Stimulated activated CD4-positive, alpha-beta T cell treated with anti-CD3 and anti-CD28 coated beads, TNF-alpha, amount 100 ng/mL, for 48 hours (primary cell): ENCODE results near the gene LIN7A.

ENCODE experiments used
- DNase-seq, 3 donors: peaks; one replicate each; pipeline ENCODE4 v3.0.0-alpha.2; 2020; ENCODE audit warnings: low read depth in 3 of 3

LIN7A gene

DNA sequence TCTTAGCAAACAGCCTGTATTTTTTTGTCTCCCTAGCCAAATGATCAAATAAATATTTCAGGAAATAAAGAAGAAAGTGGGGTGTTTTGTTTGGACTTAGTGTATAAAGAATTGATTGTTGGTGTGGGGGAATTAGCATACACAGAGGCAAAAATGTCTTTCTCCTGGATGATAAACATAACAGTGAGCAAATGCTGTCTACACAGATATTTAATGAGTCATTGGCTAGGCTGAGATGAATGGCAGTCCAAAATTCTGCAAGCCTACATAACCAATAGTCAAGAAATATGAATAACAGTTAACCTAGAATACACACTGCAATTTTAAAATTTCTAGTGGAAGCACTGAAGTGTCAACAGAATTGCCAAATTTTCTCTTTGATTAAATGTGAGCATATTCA lies 185.3 kb downstream of the LIN7A start:
- no peak for DNase-seq

DNA sequence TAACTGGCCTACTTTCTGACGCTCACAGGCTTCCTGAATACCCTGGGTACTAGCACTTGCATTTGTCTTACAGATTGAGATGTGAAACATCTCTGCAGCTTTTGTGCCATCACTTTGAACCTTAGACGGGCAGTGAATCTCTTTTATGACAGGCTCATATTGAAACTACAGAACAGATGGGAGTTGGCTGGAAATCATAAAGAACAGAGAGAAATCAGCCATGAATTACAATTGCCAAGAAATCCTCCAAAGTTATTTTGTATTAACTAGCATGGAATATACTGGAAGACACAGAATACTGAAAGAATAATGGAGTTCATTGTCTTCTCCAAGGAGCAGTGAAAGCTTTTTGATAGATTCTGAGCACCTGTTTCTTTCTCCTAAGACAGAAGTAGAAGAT lies 188.3 kb downstream of the LIN7A start:
- no peak for DNase-seq

DNA sequence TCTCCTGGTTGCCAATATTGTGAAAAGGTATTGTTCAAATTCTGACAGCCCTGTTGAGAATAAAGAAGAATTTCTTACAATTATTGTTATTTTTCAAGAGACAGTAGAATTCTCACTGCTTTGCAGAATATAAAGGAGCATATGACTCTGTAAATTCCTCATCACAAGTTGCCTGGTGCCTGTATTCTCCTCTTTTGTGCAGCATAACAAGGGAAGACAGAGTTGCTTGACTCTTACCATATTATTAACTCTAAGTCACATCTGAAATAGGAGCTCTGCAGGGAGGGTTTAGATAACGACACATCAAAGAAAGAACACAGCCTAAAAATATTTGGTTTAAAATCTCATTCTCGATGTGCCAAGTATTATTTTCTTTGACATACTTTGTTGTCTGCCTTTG lies 189.9 kb downstream of the LIN7A start:
- no peak for DNase-seq

DNA sequence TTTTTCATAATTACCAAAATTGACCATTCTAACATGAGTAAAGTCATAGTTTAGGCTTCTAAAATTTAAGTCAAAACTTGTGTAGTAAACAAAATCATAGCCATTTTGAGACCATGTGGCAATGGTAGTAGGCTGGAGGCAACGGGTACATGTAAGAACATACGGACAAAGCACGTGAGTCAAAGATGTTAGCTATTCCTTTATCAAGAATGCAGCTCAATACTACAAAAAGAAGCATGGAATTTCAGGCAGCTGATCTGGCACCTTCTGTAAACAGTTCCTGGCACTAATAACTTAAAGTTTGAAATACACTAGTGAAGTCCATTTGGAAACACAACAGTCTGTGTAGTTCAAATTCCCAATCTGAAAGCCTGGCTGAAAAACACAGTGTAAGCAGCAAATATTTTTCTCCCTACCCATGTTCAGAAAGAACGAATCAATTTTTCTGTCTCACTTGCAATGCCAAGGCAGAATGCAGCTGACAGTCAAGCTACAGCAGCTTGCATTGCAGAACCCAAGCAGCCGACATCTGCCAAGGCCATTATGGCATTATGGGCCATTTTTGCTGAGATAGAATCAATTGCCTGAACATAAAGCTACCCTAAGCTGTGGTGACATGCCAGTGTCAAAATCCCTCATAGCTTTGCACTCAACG lies 191.8 kb downstream of the LIN7A start:
- DNase-seq = no peak
